Glomerular visceral epithelial cell (primary cell): ENCODE results near the gene MEGF8.

Source experiments
- DNase-seq: peaks from one replicate; pipeline ENCODE4 v3.0.0-alpha.2; 2016; ENCODE audit errors: extremely low spot score

Gene MEGF8

GRCh38 chr19:42386974-42387707 lies 61.7 kb downstream of the MEGF8 start:
- peak; percentile 73 for DNase-seq

GRCh38 chr19:42388851-42389489 lies 63.5 kb downstream of the MEGF8 start:
- no peak for DNase-seq

GRCh38 chr19:42389899-42390298 lies 64.5 kb downstream of the MEGF8 start, which contains the start of gene CNFN:
CNFN (minus strand) TSS chr19:42390297; CDS start chr19:42389037, 1,260 bp downstream.
- no peak for DNase-seq

GRCh38 chr19:42392165-42392564 lies 66.7 kb downstream of the MEGF8 start:
- DNase-seq = no peak

- no peak for DNase-seq
These were observed 69.3 kb downstream of the MEGF8 start for GRCh38 chr19:42394751-42395150.

- DNase-seq = peak; percentile 100
These were observed 71.2 kb downstream of the MEGF8 start for GRCh38 chr19:42396381-42397262.

- DNase-seq = no peak
These were observed 72.1 kb downstream of the MEGF8 start for GRCh38 chr19:42397263-42398166.

- no peak for DNase-seq
These were observed 75.0 kb downstream of the MEGF8 start for GRCh38 chr19:42400404-42400803.

GRCh38 chr19:42401365-42402303 lies 76.2 kb downstream of the MEGF8 start:
- peak; percentile 66 for DNase-seq

- no peak for DNase-seq
These were observed 77.1 kb downstream of the MEGF8 start for GRCh38 chr19:42402376-42403116.

GRCh38 chr19:42403586-42403985 lies 78.2 kb downstream of the MEGF8 start:
- no peak for DNase-seq

- no peak for DNase-seq
These were observed 80.7 kb downstream of the MEGF8 start for GRCh38 chr19:42406111-42406510.

- DNase-seq = no peak
These were observed 81.8 kb downstream of the MEGF8 start for GRCh38 chr19:42407085-42407815.

GRCh38 chr19:42407816-42408175 lies 82.4 kb downstream of the MEGF8 start:
- DNase-seq = no peak

GRCh38 chr19:42409477-42409876 lies 84.0 kb downstream of the MEGF8 start:
- DNase-seq = no peak

- no peak for DNase-seq
These were observed 84.9 kb downstream of the MEGF8 start for GRCh38 chr19:42410371-42410770.

GRCh38 chr19:42411581-42412178 lies 86.2 kb downstream of the MEGF8 start:
- DNase-seq = no peak

GRCh38 chr19:42412227-42412626 lies 86.8 kb downstream of the MEGF8 start:
- DNase-seq = no peak
